DND-41 (cell line): ENCODE measurements around the gene ACACA.

Source experiments
- EZH2 ChIP-seq: IDR thresholded peaks from 3 replicates; pipeline ENCODE4 v1.6.1; 2012; ENCODE audit warnings: borderline replicate concordance, low read depth, mild to moderate bottlenecking, moderate library complexity, low read length, inconsistent platforms; ENCODE audit not compliant: severe bottlenecking
- TF ChIP-seq, protein P1 (sequence below): IDR thresholded peaks from 2 replicates; pipeline ENCODE4 v1.5.1; 2012; ENCODE audit warnings: borderline replicate concordance, low read length, moderate library complexity, mild to moderate bottlenecking; ENCODE audit not compliant: poor library complexity, severe bottlenecking; ENCODE audit errors: extremely low read depth

DNA sequence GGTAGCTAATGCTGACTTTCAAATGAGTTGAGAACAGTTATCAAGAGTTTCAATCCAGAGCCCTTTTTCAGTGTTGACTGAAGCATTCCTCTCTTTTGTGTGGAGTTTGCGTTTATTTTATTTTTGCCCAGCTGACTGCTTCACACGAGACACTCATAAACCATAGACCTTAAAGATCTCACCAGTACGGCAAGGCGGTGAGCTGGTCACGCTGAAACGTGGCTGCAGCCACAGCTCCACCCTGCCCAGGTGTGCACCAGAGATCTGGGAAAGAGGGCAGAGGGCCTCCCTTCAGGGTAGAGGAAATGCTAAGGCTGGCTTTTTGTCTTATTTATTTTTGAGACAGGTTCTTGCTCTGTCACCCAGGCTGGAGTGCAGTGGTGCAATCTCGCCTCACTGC, 345.7 kb downstream of the ACACA start:
- TF ChIP-seq, protein P1, sequence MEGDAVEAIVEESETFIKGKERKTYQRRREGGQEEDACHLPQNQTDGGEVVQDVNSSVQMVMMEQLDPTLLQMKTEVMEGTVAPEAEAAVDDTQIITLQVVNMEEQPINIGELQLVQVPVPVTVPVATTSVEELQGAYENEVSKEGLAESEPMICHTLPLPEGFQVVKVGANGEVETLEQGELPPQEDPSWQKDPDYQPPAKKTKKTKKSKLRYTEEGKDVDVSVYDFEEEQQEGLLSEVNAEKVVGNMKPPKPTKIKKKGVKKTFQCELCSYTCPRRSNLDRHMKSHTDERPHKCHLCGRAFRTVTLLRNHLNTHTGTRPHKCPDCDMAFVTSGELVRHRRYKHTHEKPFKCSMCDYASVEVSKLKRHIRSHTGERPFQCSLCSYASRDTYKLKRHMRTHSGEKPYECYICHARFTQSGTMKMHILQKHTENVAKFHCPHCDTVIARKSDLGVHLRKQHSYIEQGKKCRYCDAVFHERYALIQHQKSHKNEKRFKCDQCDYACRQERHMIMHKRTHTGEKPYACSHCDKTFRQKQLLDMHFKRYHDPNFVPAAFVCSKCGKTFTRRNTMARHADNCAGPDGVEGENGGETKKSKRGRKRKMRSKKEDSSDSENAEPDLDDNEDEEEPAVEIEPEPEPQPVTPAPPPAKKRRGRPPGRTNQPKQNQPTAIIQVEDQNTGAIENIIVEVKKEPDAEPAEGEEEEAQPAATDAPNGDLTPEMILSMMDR = no peak
- no peak for TF ChIP-seq EZH2
